ENCODE data around the gene KDM1A. TPM values are rescaled to one million over a fixed set of nuclear protein-coding genes. Genes with fewer than 3 reads are reported as not detected.

The KDM1A gene
- total and polyA plus RNA-seq, 10 of the 15 experiments (the other 5 are each of a cell fraction or from before 2014, with no cell fraction given): 39.2 to 118 (median 98.9) TPM

- TF ChIP-seq MYC (IDR thresholded peaks at IDR 0.05; ENCODE audit: insufficient read depth, insufficient read length, insufficient replicate concordance, low read length, severe bottlenecking): no peak
These were observed 107.5 kb downstream of the KDM1A start (continued) for GRCh38 chr1:23126801-23127200.

GRCh38 chr1:23129846-23130245 lies 110.6 kb downstream of the KDM1A start:
- RAD21 ChIA-PET (ENCODE audit: unreplicated experiment): no interaction called here

GRCh38 chr1:23132033-23132432 lies 112.8 kb downstream of the KDM1A start:
- RAD21 ChIA-PET (ENCODE audit: unreplicated experiment): interaction anchor here (0.9 to 1.8 kb wide), 4 partner anchors 21 to 102 kb away, joined by 3 to 8 read pairs (median 4); no protein-coding TSS in a partner anchor
- SMC1A ChIA-PET (ENCODE audit: uncharacterized antibody, unreplicated experiment): interaction anchor here (1.0 to 2.9 kb wide), 11 partner anchors 9 to 52 kb away, joined by 3 to 12 read pairs (median 5); no protein-coding TSS in a partner anchor

More at GRCh38 chr1:23129846-23130245, 110.6 kb downstream of the KDM1A start:
- intact Hi-C loops (cut with micrococcal nuclease; ENCODE audit: unreplicated experiment) (no loop called here), in situ Hi-C loops (cut with MboI) (no loop called here)
- BruUV-seq (replicated peaks): no TSS peak
- FAIRE-seq (no peak), DNase-seq (ENCODE audit: low read depth, low spot score) (no peak), ATAC-seq (no peak)
- Histone ChIP-seq H3K27ac (ENCODE audit: control insufficient read depth, insufficient read depth) (no peak overlapping the region), H3K4me3 (no peak overlapping the region), H3K9me3 (replicated peaks; ENCODE audit: control insufficient read depth, insufficient read depth, low read length) (no peaks in the 10 kb centered on the region), H3K4me2 (ENCODE audit: control insufficient read depth, insufficient read depth) (no peak overlapping the region), H3K4me1 (ENCODE audit: control insufficient read depth, insufficient read depth, low read length) (peaks cover 3% of the 10 kb centered on the region), H3K27me3 (replicated peaks in 1 of 2; ENCODE audit: control insufficient read depth in 2 of 2, insufficient read depth in 2 of 2, low read length in 1 of 2) (no peaks in the 10 kb centered on the region), H3K79me2 (ENCODE audit: control insufficient read depth, insufficient read depth, low read length) (peaks cover 2% of the 10 kb centered on the region), H3K36me3 (ENCODE audit: control insufficient read depth in 2 of 2, insufficient read depth in 2 of 2, low read length in 1 of 2) (no peaks in the 10 kb centered on the region), H2AFZ (ENCODE audit: control insufficient read depth, low read depth, low read length) (no peak overlapping the region), H4K20me1 (ENCODE audit: control insufficient read depth, insufficient read depth) (no peaks in the 10 kb centered on the region), H3K9ac (ENCODE audit: control insufficient read depth, insufficient read depth, low read length) (no peak overlapping the region)
- ChIA-PET CTCF (interaction anchor here (1.1 to 1.2 kb wide), 2 partner anchors 10 to 11 kb away, joined by 3 read pairs; no protein-coding TSS in a partner anchor), SMC1A (ENCODE audit: uncharacterized antibody, unreplicated experiment) (no interaction called here), POLR2A (no interaction called here)
- TF ChIP-seq HDGF (IDR thresholded peaks at IDR 0.05) (no peak), ZNF217 (IDR thresholded peaks at IDR 0.05) (no peak)

More at GRCh38 chr1:23132033-23132432, 112.8 kb downstream of the KDM1A start:
- no peak overlapping the region for H3K4me2 ChIP-seq (ENCODE audit: control insufficient read depth, insufficient read depth)
- ATAC-seq: no peak
- H3K27me3 ChIP-seq (replicated peaks in 1 of 2; ENCODE audit: control insufficient read depth in 2 of 2, insufficient read depth in 2 of 2, low read length in 1 of 2): no peaks in the 10 kb centered on the region
- intact Hi-C loops (cut with micrococcal nuclease; ENCODE audit: unreplicated experiment): no loop called here
- no peak overlapping the region for H3K27ac ChIP-seq (ENCODE audit: control insufficient read depth, insufficient read depth)
- in situ Hi-C loops (cut with MboI): no loop called here
- no peaks in the 10 kb centered on the region for H3K36me3 ChIP-seq (ENCODE audit: control insufficient read depth in 2 of 2, insufficient read depth in 2 of 2, low read length in 1 of 2)
- no peaks in the 10 kb centered on the region for H3K4me1 ChIP-seq (ENCODE audit: control insufficient read depth, insufficient read depth, low read length)
- no peak overlapping the region for H3K4me3 ChIP-seq
- WGBS (ENCODE audit: insufficient coverage, insufficient replicate concordance, low lambda C conversion rate, missing lambda C conversion rate): 0% methylated on average over 1 of the region's 1 CpG
- FAIRE-seq: no peak
- H4K20me1 ChIP-seq (ENCODE audit: control insufficient read depth, insufficient read depth): no peaks in the 10 kb centered on the region
- ChIA-PET POLR2A (interaction anchor here (0.6 to 1.3 kb wide), 3 partner anchors 9 to 17 kb away, joined by 3 read pairs; no protein-coding TSS in a partner anchor), CTCF (interaction anchor here (0.9 to 1.2 kb wide), 4 partner anchors 11 to 53 kb away, joined by 3 to 5 read pairs (median 3); no protein-coding TSS in a partner anchor)
- DNase-seq (ENCODE audit: low read depth, low spot score): no peak
- no peak for TF ChIP-seq CHD1 (IDR thresholded peaks at IDR 0.05; ENCODE audit: low read depth, low read length)
- TF ChIP-seq ZBTB40 (IDR thresholded peaks at IDR 0.05; ENCODE audit: borderline replicate concordance): no peak
- no TSS peak for BruUV-seq (replicated peaks)
- H3K9me3 ChIP-seq (replicated peaks; ENCODE audit: control insufficient read depth, insufficient read depth, low read length): no peaks in the 10 kb centered on the region
- no peak overlapping the region for H2AFZ ChIP-seq (ENCODE audit: control insufficient read depth, low read depth, low read length)
- H3K9ac ChIP-seq (ENCODE audit: control insufficient read depth, insufficient read depth, low read length): no peak overlapping the region
- peaks cover 2% of the 10 kb centered on the region; the same call in 1 of the 2 replicates for H3K79me2 ChIP-seq (ENCODE audit: control insufficient read depth, insufficient read depth, low read length)

Data from GM12878 (cell line).